GM12892 (cell line): ENCODE results near the gene SNRNP35.

ENCODE experiments used
- POLR2A ChIP-seq: IDR thresholded peaks from 2 replicates; pipeline ENCODE4 v1.6.1; 2011; ENCODE audit warnings: low read depth, low read length, control low read depth
- POLR2AphosphoS5 ChIP-seq: IDR thresholded peaks from 2 replicates; pipeline ENCODE4 v1.6.1; 2011; ENCODE audit warnings: low read depth, low read length, control low read depth

GRCh38 chr12:123489580-123489979 is 31.6 kb downstream of the SNRNP35 start:
- no peak for TF ChIP-seq POLR2A
- no peak for TF ChIP-seq POLR2AphosphoS5
